ENCODE measurements around the gene GNA14. TPM values are rescaled to one million over a fixed set of nuclear protein-coding genes. Genes with fewer than 3 reads are reported as not detected.

The GNA14 gene
- total and polyA plus RNA-seq, 2 experiments from 2014 or later: 3.9 to 10.5 TPM

GRCh38 chr9:77602852-77603251, 45.3 kb downstream of the GNA14 start:
- peak overlapping the region; percentile 16 for H3K4me2 ChIP-seq
- H3K27ac ChIP-seq (ENCODE audit: low read depth): peak overlapping the region; percentile 84
- DNase-seq (ENCODE audit: low spot score) (no peak), ATAC-seq (no peak)
- Mint-ChIP-seq H3K27ac (no peak overlapping the region; the same call in 1 of the 2 replicates), H3K27me3 (ENCODE audit: insufficient read depth, low read depth, poor library complexity) (peaks cover 9% of the 10 kb centered on the region), H3K9me3 (no peaks in the 10 kb centered on the region), H3K4me1 (peaks cover 47% of the 10 kb centered on the region), H3K4me3 (no peak overlapping the region), H3K36me3 (ENCODE audit: low read depth) (no peaks in the 10 kb centered on the region)
- no peaks in the 10 kb centered on the region for H4K20me1 ChIP-seq (replicated peaks; ENCODE audit: insufficient read depth)
- no peak overlapping the region for H3K4me3 ChIP-seq
- H3K4me1 ChIP-seq (ENCODE audit: insufficient read depth): peaks cover 46% of the 10 kb centered on the region
- no peak overlapping the region for H2AFZ ChIP-seq
- H3K79me2 ChIP-seq (replicated peaks; ENCODE audit: insufficient read depth): no peaks in the 10 kb centered on the region
- H3F3A ChIP-seq (replicated peaks; ENCODE audit: low read depth): peaks cover 5% of the 10 kb centered on the region; the same call in 1 of the 2 replicates
- peaks cover 4% of the 10 kb centered on the region; the same call in 1 of the 2 replicates for H3K9me2 ChIP-seq (ENCODE audit: insufficient read depth)
- TF ChIP-seq ZNF114 (CRISPR knock-in tag; IDR thresholded peaks at IDR 0.05) (no peak), ETS1 (IDR thresholded peaks at IDR 0.05) (no peak), EZH2 (IDR thresholded peaks at IDR 0.05; ENCODE audit: low read depth, unreplicated experiment) (no peak), JUNB (IDR thresholded peaks at IDR 0.05; ENCODE audit: unreplicated experiment) (no peak), POLR2AphosphoS5 (IDR thresholded peaks at IDR 0.05; ENCODE audit: low read depth) (no peak), ZNF462 (CRISPR knock-in tag; IDR thresholded peaks at IDR 0.05) (no peak), REST (IDR thresholded peaks at IDR 0.05; ENCODE audit: unreplicated experiment) (no peak), CREB1 (CRISPR knock-in tag; IDR thresholded peaks at IDR 0.05; ENCODE audit: low read depth) (no peak), CTCF (conservative IDR thresholded peaks at IDR 0.05; ENCODE audit: low read depth in 2 of 2) (no peak), NANOG (IDR thresholded peaks at IDR 0.05; ENCODE audit: borderline replicate concordance) (no peak), STAT1 (IDR thresholded peaks at IDR 0.05; ENCODE audit: unreplicated experiment) (no peak), EZH2phosphoT487 (IDR thresholded peaks at IDR 0.05; ENCODE audit: unreplicated experiment) (no peak), ZNF331 (CRISPR knock-in tag; IDR thresholded peaks at IDR 0.05; ENCODE audit: low read depth) (no peak)
- no peaks in the 10 kb centered on the region for H3K36me3 ChIP-seq (ENCODE audit: insufficient read depth)
- H3K27me3 ChIP-seq (ENCODE audit: insufficient read depth): no peaks in the 10 kb centered on the region

Data from GM23338 (cell line).